HepG2 (cell line): ENCODE results near the gene COX7A1.

Experiments used
- CC2D1A ChIP-seq: sonication (generic); formaldehyde crosslinking; IDR thresholded peaks from 2 replicates; pipeline ENCODE4 v1.8.1; 2023; ENCODE audit warnings: mild to moderate bottlenecking, missing genetic modification reagents
- MAFK ChIP-seq, 2 experiments: IDR thresholded peaks in 1 of 2; conservative IDR thresholded peaks in 1 of 2; 2 replicates each; pipeline ENCODE4 v1.6.1; 2011; ENCODE audit warnings: improper control_type of control experiment in 2 of 2, low read length in 2 of 2
- SMARCC2 ChIP-seq: fragments of 450-650 bp; IDR thresholded peaks from 2 replicates; pipeline ENCODE4 v1.6.1; 2017; ENCODE audit warnings: antibody characterized with exemption, mild to moderate bottlenecking
- YY1 ChIP-seq: IDR thresholded peaks from 2 replicates; pipeline ENCODE4 v1.6.1; 2011; ENCODE audit warnings: low read length, low read depth, moderate library complexity, mild to moderate bottlenecking; ENCODE audit not compliant: insufficient read depth, insufficient replicate concordance
- ZMYM4 ChIP-seq: sonication (generic); formaldehyde crosslinking; IDR thresholded peaks from 2 replicates; pipeline ENCODE4 v1.8.1; 2023; ENCODE audit warnings: mild to moderate bottlenecking, missing genetic modification reagents
- ZSCAN21 ChIP-seq: sonication (generic); formaldehyde crosslinking; IDR thresholded peaks from 2 replicates; pipeline ENCODE4 v1.8.0; 2022; ENCODE audit warnings: mild to moderate bottlenecking, missing genetic modification reagents, moderate library complexity, borderline replicate concordance
- TF ChIP-seq, protein P1 (sequence below): sonication (generic); formaldehyde crosslinking; IDR thresholded peaks from 2 replicates; pipeline ENCODE4 v1.8.0; 2022; ENCODE audit warnings: low read depth, missing genetic modification reagents

- TF ChIP-seq CC2D1A (no peak), YY1 (no peak), ZMYM4 (CRISPR knock-in tag) (no peak), MAFK (conservative IDR thresholded peaks at IDR 0.05 in 1 of 2, IDR thresholded peaks at IDR 0.05 in 1 of 2; ENCODE audit: low read length in 2 of 2) (no peak), ZSCAN21 (no peak), SMARCC2 (no peak)
- TF ChIP-seq, protein P1, sequence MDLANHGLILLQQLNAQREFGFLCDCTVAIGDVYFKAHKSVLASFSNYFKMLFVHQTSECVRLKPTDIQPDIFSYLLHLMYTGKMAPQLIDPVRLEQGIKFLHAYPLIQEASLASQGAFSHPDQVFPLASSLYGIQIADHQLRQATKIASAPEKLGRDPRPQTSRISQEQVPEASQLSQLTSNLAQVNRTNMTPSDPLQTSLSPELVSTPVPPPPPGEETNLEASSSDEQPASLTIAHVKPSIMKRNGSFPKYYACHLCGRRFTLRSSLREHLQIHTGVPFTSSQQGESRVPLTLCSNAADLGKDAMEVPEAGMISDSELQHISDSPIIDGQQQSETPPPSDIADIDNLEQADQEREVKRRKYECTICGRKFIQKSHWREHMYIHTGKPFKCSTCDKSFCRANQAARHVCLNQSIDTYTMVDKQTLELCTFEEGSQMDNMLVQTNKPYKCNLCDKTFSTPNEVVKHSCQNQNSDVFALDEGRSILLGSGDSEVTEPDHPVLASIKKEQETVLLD (CRISPR knock-in tag), result no peak
Observed at GRCh38 chr19:36196249-36196648, 44.0 kb upstream of the COX7A1 start.
